ENCODE results near the gene OR10V1.

GRCh38 chr11:59746111-59746510 is 32.5 kb upstream of the OR10V1 start:
- TF ChIP-seq CTCF (IDR thresholded peaks at IDR 0.05) = no peak
- no peak for TF ChIP-seq EZH2 (IDR thresholded peaks at IDR 0.05; ENCODE audit: borderline replicate concordance, insufficient read depth, low read depth, low read length, poor library complexity, severe bottlenecking)
